DND-41 (cell line): ENCODE data around the gene MAP4.

Experiments used
- CTCF ChIP-seq: IDR thresholded peaks from 2 replicates; pipeline ENCODE4 v1.5.1; 2012; ENCODE audit warnings: borderline replicate concordance, low read length, moderate library complexity, mild to moderate bottlenecking; ENCODE audit not compliant: poor library complexity, severe bottlenecking; ENCODE audit errors: extremely low read depth
- EZH2 ChIP-seq: IDR thresholded peaks from 3 replicates; pipeline ENCODE4 v1.6.1; 2012; ENCODE audit warnings: borderline replicate concordance, low read depth, mild to moderate bottlenecking, moderate library complexity, low read length, inconsistent platforms; ENCODE audit not compliant: severe bottlenecking

GRCh38 chr3:48023377-48023776 is 7.2 kb upstream of the MAP4 start:
- TF ChIP-seq CTCF (no peak), EZH2 (no peak)
